Neural crest cell (in vitro differentiated cells): ENCODE data around the gene PLEKHB2. TPM values are rescaled to one million over a fixed set of nuclear protein-coding genes. Genes with fewer than 3 reads are reported as not detected.

Source experiments
- DNase-seq: peaks from one replicate; pipeline ENCODE4 v3.0.0; 2021; ENCODE audit warnings: low read depth, mixed read lengths, low spot score
- H3K27ac Mint-ChIP-seq: one replicate; pipeline ENCODE4 v1.8.0; 2021; ENCODE audit warnings: mild to moderate bottlenecking, mixed read lengths; ENCODE audit not compliant: unreplicated experiment
- H3K27me3 Mint-ChIP-seq: 2 replicates; pipeline ENCODE4 v1.8.0; 2021; ENCODE audit warnings: low read depth, mild to moderate bottlenecking, mixed read lengths
- H3K36me3 Mint-ChIP-seq: 2 replicates; pipeline ENCODE4 v1.8.0; 2021; ENCODE audit warnings: low read depth, mild to moderate bottlenecking, mixed read lengths
- H3K4me1 Mint-ChIP-seq: 2 replicates; pipeline ENCODE4 v1.8.0; 2021; ENCODE audit warnings: mixed read lengths
- H3K4me3 Mint-ChIP-seq: one replicate; pipeline ENCODE4 v1.8.0; 2021; ENCODE audit warnings: mild to moderate bottlenecking, mixed read lengths
- H3K9me3 Mint-ChIP-seq: 2 replicates; pipeline ENCODE4 v1.8.0; 2021; ENCODE audit warnings: mixed read lengths
- total RNA-seq: library from RNA; stranded (reverse); gene quantifications from 2 replicates; pipeline ENCODE4 v1.2.1, GENCODE V29; 2021
- TF ChIP-seq, protein P1 (sequence below): fragments of 200-600 bp; sonication (generic); conservative IDR thresholded peaks from 2 replicates; pipeline ENCODE4 v1.5.0; 2021; ENCODE audit warnings: antibody characterized with exemption, mild to moderate bottlenecking

PLEKHB2 gene
- total RNA-seq, 1 donor from 2014 or later = 44.9 TPM

DNA sequence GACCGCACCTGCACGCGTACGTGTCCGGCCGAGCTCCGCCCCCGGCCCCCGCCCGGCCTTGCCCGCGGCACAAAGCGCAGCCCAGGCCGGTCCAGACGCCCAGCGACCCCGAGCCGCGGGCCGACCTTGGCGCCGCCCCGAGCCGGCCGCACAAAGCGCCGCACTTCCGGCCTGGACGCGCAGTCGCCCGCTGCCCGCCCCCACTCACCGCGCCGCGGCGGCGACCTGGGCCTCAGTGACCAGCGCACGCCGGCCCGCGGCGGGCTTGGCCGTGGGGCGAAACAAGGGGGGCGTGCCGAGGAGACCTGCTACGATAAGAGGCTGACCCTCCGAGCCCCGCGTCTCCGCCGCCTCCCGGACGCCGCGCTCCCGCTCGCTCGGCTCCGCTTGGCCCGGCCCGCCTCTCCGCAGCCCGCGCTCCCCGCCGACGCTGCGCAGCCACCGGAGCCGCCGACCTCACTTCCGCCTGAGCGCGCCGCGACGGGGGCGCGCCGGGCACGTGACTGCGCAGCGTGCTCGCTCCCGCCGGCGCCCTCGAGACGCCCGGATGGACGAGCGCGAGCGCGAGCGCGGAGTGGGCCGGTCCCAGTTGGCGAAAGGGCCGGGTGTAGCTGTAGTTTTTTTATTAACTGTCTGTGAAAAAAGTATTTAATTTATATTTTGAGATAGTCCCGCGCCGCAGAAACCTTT, 12.0 kb upstream of the PLEKHB2 start, which contains the start of gene FAM168B:
FAM168B (minus strand) TSS at position 455 of the 690 bp plus-strand sequence. CDS start 10,814 bp downstream, outside the sequence.
- peak within 1 kb of the TSS; percentile 97 for H3K4me3 Mint-ChIP-seq
- no peaks in the 10 kb centered on the region for H3K27me3 Mint-ChIP-seq
- TF ChIP-seq, protein P1, sequence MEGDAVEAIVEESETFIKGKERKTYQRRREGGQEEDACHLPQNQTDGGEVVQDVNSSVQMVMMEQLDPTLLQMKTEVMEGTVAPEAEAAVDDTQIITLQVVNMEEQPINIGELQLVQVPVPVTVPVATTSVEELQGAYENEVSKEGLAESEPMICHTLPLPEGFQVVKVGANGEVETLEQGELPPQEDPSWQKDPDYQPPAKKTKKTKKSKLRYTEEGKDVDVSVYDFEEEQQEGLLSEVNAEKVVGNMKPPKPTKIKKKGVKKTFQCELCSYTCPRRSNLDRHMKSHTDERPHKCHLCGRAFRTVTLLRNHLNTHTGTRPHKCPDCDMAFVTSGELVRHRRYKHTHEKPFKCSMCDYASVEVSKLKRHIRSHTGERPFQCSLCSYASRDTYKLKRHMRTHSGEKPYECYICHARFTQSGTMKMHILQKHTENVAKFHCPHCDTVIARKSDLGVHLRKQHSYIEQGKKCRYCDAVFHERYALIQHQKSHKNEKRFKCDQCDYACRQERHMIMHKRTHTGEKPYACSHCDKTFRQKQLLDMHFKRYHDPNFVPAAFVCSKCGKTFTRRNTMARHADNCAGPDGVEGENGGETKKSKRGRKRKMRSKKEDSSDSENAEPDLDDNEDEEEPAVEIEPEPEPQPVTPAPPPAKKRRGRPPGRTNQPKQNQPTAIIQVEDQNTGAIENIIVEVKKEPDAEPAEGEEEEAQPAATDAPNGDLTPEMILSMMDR = no peak

DNA sequence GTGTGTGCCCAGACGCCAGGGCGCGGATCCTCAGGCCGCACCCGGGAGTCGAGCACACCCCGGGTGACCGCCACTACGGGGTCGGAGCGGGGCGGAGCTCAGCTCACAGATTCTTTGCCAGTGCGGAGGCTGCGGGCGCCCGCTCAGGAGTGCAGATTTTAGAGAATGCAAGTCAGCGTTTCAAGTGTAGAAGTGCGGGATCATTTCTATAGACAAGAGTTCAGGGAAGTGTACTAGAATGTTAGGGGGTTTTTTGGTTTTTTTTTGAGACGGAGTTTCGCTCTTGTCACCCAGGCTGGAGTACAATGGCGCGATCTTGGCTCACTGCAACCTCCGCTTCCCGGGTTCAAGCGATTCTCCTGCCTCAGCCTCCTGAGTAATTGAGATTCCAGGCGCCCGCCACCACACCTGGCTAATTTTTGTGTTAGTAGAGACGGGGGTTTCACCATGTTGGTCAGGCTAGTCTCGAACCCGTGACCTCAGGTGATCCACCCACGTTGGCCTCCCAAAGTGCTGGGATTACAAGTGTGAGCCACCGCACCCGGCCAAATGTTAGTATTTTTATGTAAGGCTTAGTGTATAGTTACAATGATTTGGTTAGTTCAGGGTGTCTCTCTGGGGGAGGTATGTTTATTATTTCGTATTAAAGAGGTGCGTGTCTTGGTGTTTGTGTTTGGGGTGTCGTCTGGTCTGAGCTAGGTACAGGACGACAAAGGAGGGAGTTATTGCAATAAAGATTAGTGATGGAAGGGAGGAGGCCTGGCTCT, 11.3 kb upstream of the PLEKHB2 start:
- H3K4me1 Mint-ChIP-seq = peaks cover 14% of the 10 kb centered on the region
- no peak for DNase-seq
- TF ChIP-seq, protein P1 = no peak
- H3K9me3 Mint-ChIP-seq = no peaks in the 10 kb centered on the region
- peaks cover 2% of the 10 kb centered on the region for H3K36me3 Mint-ChIP-seq
- H3K27me3 Mint-ChIP-seq = no peaks in the 10 kb centered on the region
- H3K27ac Mint-ChIP-seq = peak overlapping the region; percentile 98
- peak overlapping the region; percentile 97 for H3K4me3 Mint-ChIP-seq

More for the DNA sequence above, 12.0 kb upstream of the PLEKHB2 start, which contains the start of gene FAM168B:
- DNase-seq = peak; percentile 80
- Mint-ChIP-seq H3K4me1 (peaks cover 14% of the 10 kb centered on the region), H3K36me3 (peaks cover 6% of the 10 kb centered on the region), H3K9me3 (no peaks in the 10 kb centered on the region), H3K27ac (peak within 1 kb of the TSS; percentile 98)

DNA sequence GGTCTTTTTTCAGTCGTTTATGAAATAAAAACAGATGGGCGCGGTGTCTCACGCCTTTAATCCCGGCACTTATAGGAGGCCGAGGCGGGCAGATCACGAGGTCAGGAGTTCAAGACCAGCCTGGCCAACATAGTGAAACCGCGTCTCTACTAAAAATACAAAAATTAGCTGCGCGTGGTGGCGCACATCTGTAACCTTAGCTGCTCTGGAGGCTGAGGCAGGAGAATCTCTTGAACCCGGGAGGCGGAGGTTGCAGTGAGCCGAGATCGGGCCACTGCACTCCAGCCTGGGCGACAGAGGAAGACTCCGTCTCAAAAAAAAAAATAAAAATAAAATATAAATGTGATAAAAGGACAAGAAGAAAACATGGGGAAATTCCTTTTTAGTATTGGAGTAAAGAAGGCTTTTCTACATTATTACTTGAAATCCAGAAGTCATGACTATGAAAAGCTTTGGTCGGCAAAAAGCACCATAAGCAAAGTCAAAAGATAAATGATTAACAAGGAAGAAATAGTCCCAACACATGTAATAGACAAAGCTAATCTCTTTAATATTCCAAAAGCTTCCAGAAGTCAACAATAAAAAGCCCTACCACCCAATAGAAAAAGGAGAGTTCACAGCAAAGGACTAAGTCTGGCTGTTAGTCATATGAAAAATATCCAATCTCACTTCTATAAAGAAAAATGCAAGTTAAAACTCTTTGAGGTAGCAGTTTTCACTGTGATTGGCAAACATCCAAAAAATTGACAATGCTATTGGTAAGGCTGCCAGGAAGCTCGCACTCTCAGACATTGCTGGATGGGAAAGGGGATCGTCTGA, 10.5 kb upstream of the PLEKHB2 start:
- peak overlapping the region; percentile 97 for H3K4me3 Mint-ChIP-seq
- peak overlapping the region; percentile 98 for H3K27ac Mint-ChIP-seq
- no peaks in the 10 kb centered on the region for H3K9me3 Mint-ChIP-seq
- peaks cover 14% of the 10 kb centered on the region for H3K4me1 Mint-ChIP-seq
- peaks cover 2% of the 10 kb centered on the region for H3K36me3 Mint-ChIP-seq
- no peak for DNase-seq
- TF ChIP-seq, protein P1 = no peak
- H3K27me3 Mint-ChIP-seq = no peaks in the 10 kb centered on the region

DNA sequence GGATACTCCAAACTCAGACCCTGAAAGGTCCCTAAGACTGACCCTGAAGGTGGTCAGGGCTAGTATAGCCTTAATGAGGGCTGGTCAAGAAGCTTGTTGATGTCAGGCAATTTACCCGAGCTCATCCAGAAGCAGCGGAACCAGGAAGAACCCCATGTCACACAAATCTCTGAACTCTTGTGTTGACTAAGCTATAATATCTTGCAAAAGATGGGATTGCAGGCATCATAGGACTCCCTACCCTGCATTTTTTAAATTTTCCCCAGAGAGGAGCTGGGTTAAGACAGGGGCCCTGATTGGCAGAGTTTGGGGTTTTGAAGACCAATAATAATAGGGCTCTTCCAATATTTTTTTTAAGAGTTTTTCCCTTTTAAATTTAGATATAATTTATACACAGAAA, 2.0 kb upstream of the PLEKHB2 start:
- Mint-ChIP-seq H3K4me3 (peak overlapping the region; percentile 79), H3K36me3 (no peaks in the 10 kb centered on the region), H3K27ac (peak overlapping the region; percentile 57)

More for the DNA sequence above, 2.0 kb upstream of the PLEKHB2 start:
- no peak for DNase-seq
- Mint-ChIP-seq H3K27me3 (no peaks in the 10 kb centered on the region), H3K9me3 (no peaks in the 10 kb centered on the region), H3K4me1 (peaks cover 27% of the 10 kb centered on the region)
- TF ChIP-seq, protein P1 = no peak
